GM13977 (cell line): ENCODE results near the gene ATXN10.
"Not testable (repeated sequence)": the region's sequence is repeated elsewhere in the genome, so short reads cannot be mapped to it uniquely, and the experiment has no call there.

Experiments used
- DNase-seq: peaks from one replicate; pipeline ENCODE4 v3.0.0; 2012; ENCODE audit warnings: low spot score
- CTCF ChIP-seq: IDR thresholded peaks from 2 replicates; pipeline ENCODE4 v1.5.1; 2012; ENCODE audit warnings: mild to moderate bottlenecking, control low read depth; ENCODE audit not compliant: insufficient read depth; ENCODE audit errors: extremely low read depth, missing control alignments
- in situ Hi-C: fragments of 300-500 bp; cut with MboI; formaldehyde crosslinking; loops from one replicate; pipeline ENCODE4 v1.12.0; 2022; ENCODE audit warnings: low sequenced_read_pairs, low pct_unique_long_range_greater_than_20kb, mixed read lengths, inconsistent platforms; ENCODE audit not compliant: unreplicated experiment

The ATXN10 gene

GRCh38 chr22:45671783-45672563 lies at the start of gene ATXN10:
Gene ATXN10 (plus strand): TSS chr22:45671834. CDS start chr22:45672064, 230 bp downstream.
- DNase-seq, result peak; percentile 85
- in situ Hi-C loops, result no loop called here
- TF ChIP-seq CTCF, result no peak

GRCh38 chr22:45621836-45622600 lies 49.6 kb upstream of the ATXN10 start:
- no peak for DNase-seq
- TF ChIP-seq CTCF, result no peak
- in situ Hi-C loops, result no loop called here

GRCh38 chr22:45623464-45624145 lies 48.0 kb upstream of the ATXN10 start:
- DNase-seq, in situ Hi-C loops: not testable (repeated sequence)

- no peak for TF ChIP-seq CTCF
- no peak for DNase-seq
- in situ Hi-C loops, result no loop called here
Measured at GRCh38 chr22:45626198-45626651, 45.4 kb upstream of the ATXN10 start.

- TF ChIP-seq CTCF, result no peak
- in situ Hi-C loops, result no loop called here
- no peak for DNase-seq
Measured at GRCh38 chr22:45627489-45628233, 44.0 kb upstream of the ATXN10 start.

GRCh38 chr22:45628515-45628914 lies 43.1 kb upstream of the ATXN10 start:
- no peak for DNase-seq
- in situ Hi-C loops, result no loop called here
- no peak for TF ChIP-seq CTCF
